Measurements from ENCODE around the gene ZNF385B.

ZNF385B gene

GRCh38 chr2:179751163-179751809 lies 110.1 kb downstream of the ZNF385B start:
- H2BK5ac ChIP-seq (ENCODE audit: low read length) = no peak overlapping the region
- H3K9ac ChIP-seq (ENCODE audit: low read length) = no peak overlapping the region

GRCh38 chr2:179749210-179749609 lies 112.2 kb downstream of the ZNF385B start:
- no peak overlapping the region for H2BK15ac ChIP-seq (replicated peaks; ENCODE audit: low read depth)

More at GRCh38 chr2:179751163-179751809, 110.1 kb downstream of the ZNF385B start:
- no peaks in the 10 kb centered on the region for H3K27me3 ChIP-seq (ENCODE audit: insufficient read depth, low read length, poor library complexity)
- H3K79me2 ChIP-seq (ENCODE audit: control insufficient read depth, insufficient read depth, low read length) = no peaks in the 10 kb centered on the region
- H3K79me1 ChIP-seq (ENCODE audit: low read length) = no peaks in the 10 kb centered on the region
- no CpG with 5 or more reads among the region's 4 CpGs for WGBS (ENCODE audit: extremely low coverage, insufficient coverage, low lambda C conversion rate)
- H4K5ac ChIP-seq (ENCODE audit: low read length) = no peak overlapping the region
- H4K8ac ChIP-seq (ENCODE audit: low read depth, low read length) = no peak overlapping the region
- peak; percentile 14 for DNase-seq
- no peak overlapping the region for H3K4ac ChIP-seq (ENCODE audit: low read depth, low read length)
- no peaks in the 10 kb centered on the region for H3K36me3 ChIP-seq (ENCODE audit: control insufficient read depth, insufficient read depth, low read length)
- no peak overlapping the region for H3K56ac ChIP-seq (ENCODE audit: low read length)
- no peaks in the 10 kb centered on the region for H3K4me1 ChIP-seq (ENCODE audit: control insufficient read depth, low read depth, low read length)
- H2AK5ac ChIP-seq (ENCODE audit: low read length) = no peak overlapping the region
- no peak overlapping the region for H2BK15ac ChIP-seq (replicated peaks; ENCODE audit: low read depth)
- no peak overlapping the region for H3K23ac ChIP-seq (ENCODE audit: low read length)
- H3K4me2 ChIP-seq (ENCODE audit: low read length) = no peak overlapping the region
- no peak overlapping the region for H3K18ac ChIP-seq (ENCODE audit: low read length)
- H3K27ac ChIP-seq (ENCODE audit: low read depth, low read length) = no peak overlapping the region
- no peak overlapping the region for H3K4me3 ChIP-seq (ENCODE audit: low read length)
- no peak overlapping the region for H2BK120ac ChIP-seq (ENCODE audit: low read depth, low read length)

GRCh38 chr2:179746981-179747380 lies 114.4 kb downstream of the ZNF385B start:
- no peak overlapping the region for H3K4me2 ChIP-seq (ENCODE audit: low read length)
- no peak overlapping the region for H3K23ac ChIP-seq (ENCODE audit: low read length)
- H3K79me1 ChIP-seq (ENCODE audit: low read length) = no peaks in the 10 kb centered on the region
- H4K8ac ChIP-seq (ENCODE audit: low read depth, low read length) = no peak overlapping the region
- H2BK120ac ChIP-seq (ENCODE audit: low read depth, low read length) = no peak overlapping the region
- no peak overlapping the region for H2BK15ac ChIP-seq (replicated peaks; ENCODE audit: low read depth)
- H2BK5ac ChIP-seq (ENCODE audit: low read length) = no peak overlapping the region
- WGBS (ENCODE audit: extremely low coverage, insufficient coverage, low lambda C conversion rate) = no CpG with 5 or more reads among the region's 5 CpGs
- no peak overlapping the region for H3K4ac ChIP-seq (ENCODE audit: low read depth, low read length)
- no peaks in the 10 kb centered on the region for H3K4me1 ChIP-seq (ENCODE audit: control insufficient read depth, low read depth, low read length)
- no peak for DNase-seq
- H2AK5ac ChIP-seq (ENCODE audit: low read length) = no peak overlapping the region
- no peak overlapping the region for H3K18ac ChIP-seq (ENCODE audit: low read length)
- H3K79me2 ChIP-seq (ENCODE audit: control insufficient read depth, insufficient read depth, low read length) = no peaks in the 10 kb centered on the region
- H3K27ac ChIP-seq (ENCODE audit: low read depth, low read length) = no peak overlapping the region
- H3K9ac ChIP-seq (ENCODE audit: low read length) = no peak overlapping the region
- H3K27me3 ChIP-seq (ENCODE audit: insufficient read depth, low read length, poor library complexity) = no peaks in the 10 kb centered on the region
- no peak overlapping the region for H3K56ac ChIP-seq (ENCODE audit: low read length)
- H3K36me3 ChIP-seq (ENCODE audit: control insufficient read depth, insufficient read depth, low read length) = no peaks in the 10 kb centered on the region
- H4K5ac ChIP-seq (ENCODE audit: low read length) = no peak overlapping the region
- H3K4me3 ChIP-seq (ENCODE audit: low read length) = no peak overlapping the region

More at GRCh38 chr2:179749210-179749609, 112.2 kb downstream of the ZNF385B start:
- no peak overlapping the region for H3K18ac ChIP-seq (ENCODE audit: low read length)
- H3K79me1 ChIP-seq (ENCODE audit: low read length) = no peaks in the 10 kb centered on the region
- DNase-seq = no peak
- H2BK5ac ChIP-seq (ENCODE audit: low read length) = no peak overlapping the region
- no peak overlapping the region for H3K9ac ChIP-seq (ENCODE audit: low read length)
- no peak overlapping the region for H4K8ac ChIP-seq (ENCODE audit: low read depth, low read length)
- H3K79me2 ChIP-seq (ENCODE audit: control insufficient read depth, insufficient read depth, low read length) = no peaks in the 10 kb centered on the region
- H3K27ac ChIP-seq (ENCODE audit: low read depth, low read length) = no peak overlapping the region
- H3K36me3 ChIP-seq (ENCODE audit: control insufficient read depth, insufficient read depth, low read length) = no peaks in the 10 kb centered on the region
- no peak overlapping the region for H4K5ac ChIP-seq (ENCODE audit: low read length)
- no peak overlapping the region for H3K4me2 ChIP-seq (ENCODE audit: low read length)
- H3K4me3 ChIP-seq (ENCODE audit: low read length) = no peak overlapping the region
- H3K56ac ChIP-seq (ENCODE audit: low read length) = no peak overlapping the region
- no peak overlapping the region for H2BK120ac ChIP-seq (ENCODE audit: low read depth, low read length)
- no peak overlapping the region for H2AK5ac ChIP-seq (ENCODE audit: low read length)
- no peak overlapping the region for H3K23ac ChIP-seq (ENCODE audit: low read length)
- WGBS (ENCODE audit: extremely low coverage, insufficient coverage, low lambda C conversion rate) = no CpG with 5 or more reads among the region's 1 CpG
- no peaks in the 10 kb centered on the region for H3K4me1 ChIP-seq (ENCODE audit: control insufficient read depth, low read depth, low read length)
- H3K27me3 ChIP-seq (ENCODE audit: insufficient read depth, low read length, poor library complexity) = no peaks in the 10 kb centered on the region
- no peak overlapping the region for H3K4ac ChIP-seq (ENCODE audit: low read depth, low read length)

- H2AK5ac ChIP-seq (ENCODE audit: low read length) = no peak overlapping the region
- no peak overlapping the region for H3K9ac ChIP-seq (ENCODE audit: low read length)
- no peaks in the 10 kb centered on the region for H3K27me3 ChIP-seq (ENCODE audit: insufficient read depth, low read length, poor library complexity)
- no peaks in the 10 kb centered on the region for H3K36me3 ChIP-seq (ENCODE audit: control insufficient read depth, insufficient read depth, low read length)
- no peak overlapping the region for H3K56ac ChIP-seq (ENCODE audit: low read length)
- no peak overlapping the region for H3K18ac ChIP-seq (ENCODE audit: low read length)
- no peaks in the 10 kb centered on the region for H3K79me2 ChIP-seq (ENCODE audit: control insufficient read depth, insufficient read depth, low read length)
- no peaks in the 10 kb centered on the region for H3K79me1 ChIP-seq (ENCODE audit: low read length)
- no peak overlapping the region for H3K4me2 ChIP-seq (ENCODE audit: low read length)
- H4K8ac ChIP-seq (ENCODE audit: low read depth, low read length) = no peak overlapping the region
- H3K27ac ChIP-seq (ENCODE audit: low read depth, low read length) = no peak overlapping the region
- no CpG with 5 or more reads among the region's 5 CpGs for WGBS (ENCODE audit: extremely low coverage, insufficient coverage, low lambda C conversion rate)
- H3K23ac ChIP-seq (ENCODE audit: low read length) = no peak overlapping the region
- H4K5ac ChIP-seq (ENCODE audit: low read length) = no peak overlapping the region
- no peak overlapping the region for H3K4ac ChIP-seq (ENCODE audit: low read depth, low read length)
- H2BK15ac ChIP-seq (replicated peaks; ENCODE audit: low read depth) = no peak overlapping the region
- DNase-seq = no peak
- no peak overlapping the region for H3K4me3 ChIP-seq (ENCODE audit: low read length)
- no peak overlapping the region for H2BK120ac ChIP-seq (ENCODE audit: low read depth, low read length)
- no peaks in the 10 kb centered on the region for H3K4me1 ChIP-seq (ENCODE audit: control insufficient read depth, low read depth, low read length)
- no peak overlapping the region for H2BK5ac ChIP-seq (ENCODE audit: low read length)
These were observed 115.7 kb downstream of the ZNF385B start for GRCh38 chr2:179745635-179746256.

GRCh38 chr2:179744401-179744800 lies 117.0 kb downstream of the ZNF385B start:
- Histone ChIP-seq H3K9ac (ENCODE audit: low read length) (no peak overlapping the region), H3K27ac (ENCODE audit: low read depth, low read length) (no peak overlapping the region), H2BK120ac (ENCODE audit: low read depth, low read length) (no peak overlapping the region), H4K8ac (ENCODE audit: low read depth, low read length) (no peak overlapping the region), H3K23ac (ENCODE audit: low read length) (no peak overlapping the region), H3K4me1 (ENCODE audit: control insufficient read depth, low read depth, low read length) (no peaks in the 10 kb centered on the region), H3K4me2 (ENCODE audit: low read length) (no peak overlapping the region), H2AK5ac (ENCODE audit: low read length) (no peak overlapping the region), H3K27me3 (ENCODE audit: insufficient read depth, low read length, poor library complexity) (no peaks in the 10 kb centered on the region), H3K56ac (ENCODE audit: low read length) (no peak overlapping the region), H2BK15ac (replicated peaks; ENCODE audit: low read depth) (no peak overlapping the region), H4K5ac (ENCODE audit: low read length) (no peak overlapping the region), H2BK5ac (ENCODE audit: low read length) (no peak overlapping the region), H3K36me3 (ENCODE audit: control insufficient read depth, insufficient read depth, low read length) (no peaks in the 10 kb centered on the region), H3K18ac (ENCODE audit: low read length) (no peak overlapping the region), H3K79me1 (ENCODE audit: low read length) (no peaks in the 10 kb centered on the region), H3K79me2 (ENCODE audit: control insufficient read depth, insufficient read depth, low read length) (no peaks in the 10 kb centered on the region), H3K4ac (ENCODE audit: low read depth, low read length) (no peak overlapping the region), H3K4me3 (ENCODE audit: low read length) (no peak overlapping the region)
- no peak for DNase-seq
- no CpG with 5 or more reads among the region's 5 CpGs for WGBS (ENCODE audit: extremely low coverage, insufficient coverage, low lambda C conversion rate)

GRCh38 chr2:179741317-179741716 lies 120.1 kb downstream of the ZNF385B start:
- no peak overlapping the region for H4K8ac ChIP-seq (ENCODE audit: low read depth, low read length)
- no peaks in the 10 kb centered on the region for H3K4me1 ChIP-seq (ENCODE audit: control insufficient read depth, low read depth, low read length)
- no peak overlapping the region for H2AK5ac ChIP-seq (ENCODE audit: low read length)
- no peak overlapping the region for H3K4ac ChIP-seq (ENCODE audit: low read depth, low read length)
- no peaks in the 10 kb centered on the region for H3K79me2 ChIP-seq (ENCODE audit: control insufficient read depth, insufficient read depth, low read length)
- DNase-seq = no peak
- no peak overlapping the region for H3K9ac ChIP-seq (ENCODE audit: low read length)
- H3K4me2 ChIP-seq (ENCODE audit: low read length) = no peak overlapping the region
- H3K4me3 ChIP-seq (ENCODE audit: low read length) = no peak overlapping the region
- H2BK15ac ChIP-seq (replicated peaks; ENCODE audit: low read depth) = no peak overlapping the region
- H2BK120ac ChIP-seq (ENCODE audit: low read depth, low read length) = no peak overlapping the region
- no peak overlapping the region for H3K23ac ChIP-seq (ENCODE audit: low read length)
- no peak overlapping the region for H3K18ac ChIP-seq (ENCODE audit: low read length)
- no peak overlapping the region for H3K27ac ChIP-seq (ENCODE audit: low read depth, low read length)
- no peak overlapping the region for H4K5ac ChIP-seq (ENCODE audit: low read length)
- no peaks in the 10 kb centered on the region for H3K36me3 ChIP-seq (ENCODE audit: control insufficient read depth, insufficient read depth, low read length)
- no peak overlapping the region for H2BK5ac ChIP-seq (ENCODE audit: low read length)
- H3K27me3 ChIP-seq (ENCODE audit: insufficient read depth, low read length, poor library complexity) = no peaks in the 10 kb centered on the region
- no peaks in the 10 kb centered on the region for H3K79me1 ChIP-seq (ENCODE audit: low read length)
- no peak overlapping the region for H3K56ac ChIP-seq (ENCODE audit: low read length)

Measured in mesendoderm (in vitro differentiated cells).